DND-41 (cell line): ENCODE measurements around the gene RAD51B.

Experiments
- EZH2 ChIP-seq: IDR thresholded peaks from 3 replicates; pipeline ENCODE4 v1.6.1; 2012; ENCODE audit warnings: borderline replicate concordance, low read depth, mild to moderate bottlenecking, moderate library complexity, low read length, inconsistent platforms; ENCODE audit not compliant: severe bottlenecking
- TF ChIP-seq, protein P1 (sequence below): IDR thresholded peaks from 2 replicates; pipeline ENCODE4 v1.5.1; 2012; ENCODE audit warnings: borderline replicate concordance, low read length, moderate library complexity, mild to moderate bottlenecking; ENCODE audit not compliant: poor library complexity, severe bottlenecking; ENCODE audit errors: extremely low read depth

DNA sequence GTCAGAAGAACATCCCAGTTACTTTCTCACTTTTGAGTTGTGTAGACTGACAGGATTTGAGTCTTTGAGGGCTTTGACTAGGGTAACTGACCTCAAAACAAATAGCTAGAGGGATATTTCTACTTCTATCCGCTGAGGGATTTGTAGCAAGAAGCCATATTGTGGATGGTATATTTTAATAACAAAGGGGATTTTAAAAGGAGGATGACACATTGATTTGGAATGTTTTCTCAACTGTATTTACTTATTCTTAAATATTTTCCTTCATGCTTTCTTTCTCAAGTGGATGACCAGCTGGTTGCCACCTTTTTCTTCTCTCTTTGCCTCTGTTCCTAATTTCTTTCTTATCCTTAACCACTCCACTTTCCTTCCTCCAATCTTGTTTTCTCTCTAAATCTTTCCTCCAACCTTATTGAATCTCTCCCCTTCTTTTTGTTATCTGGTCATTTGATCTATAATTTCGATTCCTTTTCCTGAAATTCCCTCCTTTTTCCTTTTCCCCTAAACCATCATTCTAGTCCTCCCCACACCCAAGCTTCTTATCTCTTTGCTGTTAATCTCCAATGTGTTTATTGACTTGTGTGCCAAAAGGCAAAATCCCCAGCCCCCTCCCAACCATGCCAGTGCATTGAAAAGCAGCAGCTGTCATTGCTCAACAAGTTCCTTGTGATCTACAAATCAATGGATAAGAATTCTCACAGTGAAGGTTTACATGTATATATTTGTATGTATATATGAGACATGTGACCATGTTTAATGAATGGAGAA, 411.6 kb downstream of the RAD51B start:
- TF ChIP-seq, protein P1, sequence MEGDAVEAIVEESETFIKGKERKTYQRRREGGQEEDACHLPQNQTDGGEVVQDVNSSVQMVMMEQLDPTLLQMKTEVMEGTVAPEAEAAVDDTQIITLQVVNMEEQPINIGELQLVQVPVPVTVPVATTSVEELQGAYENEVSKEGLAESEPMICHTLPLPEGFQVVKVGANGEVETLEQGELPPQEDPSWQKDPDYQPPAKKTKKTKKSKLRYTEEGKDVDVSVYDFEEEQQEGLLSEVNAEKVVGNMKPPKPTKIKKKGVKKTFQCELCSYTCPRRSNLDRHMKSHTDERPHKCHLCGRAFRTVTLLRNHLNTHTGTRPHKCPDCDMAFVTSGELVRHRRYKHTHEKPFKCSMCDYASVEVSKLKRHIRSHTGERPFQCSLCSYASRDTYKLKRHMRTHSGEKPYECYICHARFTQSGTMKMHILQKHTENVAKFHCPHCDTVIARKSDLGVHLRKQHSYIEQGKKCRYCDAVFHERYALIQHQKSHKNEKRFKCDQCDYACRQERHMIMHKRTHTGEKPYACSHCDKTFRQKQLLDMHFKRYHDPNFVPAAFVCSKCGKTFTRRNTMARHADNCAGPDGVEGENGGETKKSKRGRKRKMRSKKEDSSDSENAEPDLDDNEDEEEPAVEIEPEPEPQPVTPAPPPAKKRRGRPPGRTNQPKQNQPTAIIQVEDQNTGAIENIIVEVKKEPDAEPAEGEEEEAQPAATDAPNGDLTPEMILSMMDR, result no peak
- TF ChIP-seq EZH2, result no peak
